Lower leg skin (tissue), 4 donors: ENCODE data around the gene CAMP. TPM values are rescaled to one million over a fixed set of nuclear protein-coding genes. Genes with fewer than 3 reads are reported as not detected.

Source experiments
- DNase-seq, 2 donors: peaks; one replicate each; pipeline ENCODE4 v3.0.0-alpha.2; 2019; ENCODE audit warnings: low spot score in 2 of 2
- H3K4me3 ChIP-seq: fragments of 200-600 bp; sonication (generic); 2 replicates; pipeline ENCODE4 v1.5.1; 2017; ENCODE audit warnings: mild to moderate bottlenecking, low read depth; ENCODE audit not compliant: poor library complexity, severe bottlenecking
- POLR2A ChIP-seq, 2 donors: fragments of 450-650 bp; IDR thresholded peaks; one replicate each; pipeline ENCODE4 v1.6.1; 2016 to 2017; ENCODE audit warnings: antibody characterized with exemption in 2 of 2, mild to moderate bottlenecking in 1 of 2, moderate library complexity in 1 of 2
- WGBS, 2 donors: methylation state at CpG; one replicate each; pipeline ENCODE4 v1.1.5; 2018; 5-methylcytosine and 5-hydroxymethylcytosine counted together
- intact Hi-C: fragments of 100-400 bp; cut with DNase I; formaldehyde crosslinking; loops from one replicate; pipeline ENCODE4 v1.15.0; 2023; ENCODE audit warnings: low total_unique reads
- total RNA-seq, 4 donors: library from RNA; depleted of rRNA; stranded (reverse); fragments of >200 nt; gene quantifications; one replicate each; pipeline ENCODE4 v1.1.0, GENCODE V29; 2016
- TF ChIP-seq, protein P1 (sequence below), 3 donors: fragments of 450-650 bp; IDR thresholded peaks; one replicate each; pipeline ENCODE4 v1.5.1; 2016; ENCODE audit warnings: antibody characterized with exemption in 3 of 3, mild to moderate bottlenecking in 3 of 3, moderate library complexity in 2 of 3

Gene CAMP
- total RNA-seq, 4 donors from 2014 or later: 1.1 TPM; not detected in 3

DNA sequence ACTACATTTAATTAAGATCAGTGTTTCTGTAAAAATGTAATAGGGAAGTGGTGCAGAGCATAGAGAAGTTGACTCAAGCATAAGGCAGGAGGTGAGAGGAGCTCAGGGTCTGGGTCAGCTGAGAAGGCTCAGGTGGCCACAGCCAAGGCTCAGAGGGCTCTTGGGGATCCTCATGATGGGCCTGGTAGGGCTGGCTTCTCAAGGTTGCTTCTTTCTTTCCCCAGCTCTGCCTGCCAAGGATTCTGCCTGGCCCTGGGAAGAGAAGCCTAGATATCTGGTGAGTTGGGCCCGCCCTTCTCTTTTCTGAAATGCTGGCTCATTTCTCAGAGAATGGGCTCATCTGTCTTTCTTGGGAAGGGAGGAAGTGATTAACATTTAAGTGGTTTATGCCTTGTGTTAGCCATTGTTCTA, 24.1 kb downstream of the CAMP start:
- TF ChIP-seq POLR2A (IDR thresholded peaks at IDR 0.05): no peak
- TF ChIP-seq, protein P1, sequence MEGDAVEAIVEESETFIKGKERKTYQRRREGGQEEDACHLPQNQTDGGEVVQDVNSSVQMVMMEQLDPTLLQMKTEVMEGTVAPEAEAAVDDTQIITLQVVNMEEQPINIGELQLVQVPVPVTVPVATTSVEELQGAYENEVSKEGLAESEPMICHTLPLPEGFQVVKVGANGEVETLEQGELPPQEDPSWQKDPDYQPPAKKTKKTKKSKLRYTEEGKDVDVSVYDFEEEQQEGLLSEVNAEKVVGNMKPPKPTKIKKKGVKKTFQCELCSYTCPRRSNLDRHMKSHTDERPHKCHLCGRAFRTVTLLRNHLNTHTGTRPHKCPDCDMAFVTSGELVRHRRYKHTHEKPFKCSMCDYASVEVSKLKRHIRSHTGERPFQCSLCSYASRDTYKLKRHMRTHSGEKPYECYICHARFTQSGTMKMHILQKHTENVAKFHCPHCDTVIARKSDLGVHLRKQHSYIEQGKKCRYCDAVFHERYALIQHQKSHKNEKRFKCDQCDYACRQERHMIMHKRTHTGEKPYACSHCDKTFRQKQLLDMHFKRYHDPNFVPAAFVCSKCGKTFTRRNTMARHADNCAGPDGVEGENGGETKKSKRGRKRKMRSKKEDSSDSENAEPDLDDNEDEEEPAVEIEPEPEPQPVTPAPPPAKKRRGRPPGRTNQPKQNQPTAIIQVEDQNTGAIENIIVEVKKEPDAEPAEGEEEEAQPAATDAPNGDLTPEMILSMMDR (IDR thresholded peaks at IDR 0.05): no peak
- DNase-seq: peak in 1 of 2 donors; percentile 86
- intact Hi-C loops: no loop called here
- no peak overlapping the region for H3K4me3 ChIP-seq
- WGBS, 2 donors: 36 to 59% methylated on average over 1 of the region's 1 CpG

DNA sequence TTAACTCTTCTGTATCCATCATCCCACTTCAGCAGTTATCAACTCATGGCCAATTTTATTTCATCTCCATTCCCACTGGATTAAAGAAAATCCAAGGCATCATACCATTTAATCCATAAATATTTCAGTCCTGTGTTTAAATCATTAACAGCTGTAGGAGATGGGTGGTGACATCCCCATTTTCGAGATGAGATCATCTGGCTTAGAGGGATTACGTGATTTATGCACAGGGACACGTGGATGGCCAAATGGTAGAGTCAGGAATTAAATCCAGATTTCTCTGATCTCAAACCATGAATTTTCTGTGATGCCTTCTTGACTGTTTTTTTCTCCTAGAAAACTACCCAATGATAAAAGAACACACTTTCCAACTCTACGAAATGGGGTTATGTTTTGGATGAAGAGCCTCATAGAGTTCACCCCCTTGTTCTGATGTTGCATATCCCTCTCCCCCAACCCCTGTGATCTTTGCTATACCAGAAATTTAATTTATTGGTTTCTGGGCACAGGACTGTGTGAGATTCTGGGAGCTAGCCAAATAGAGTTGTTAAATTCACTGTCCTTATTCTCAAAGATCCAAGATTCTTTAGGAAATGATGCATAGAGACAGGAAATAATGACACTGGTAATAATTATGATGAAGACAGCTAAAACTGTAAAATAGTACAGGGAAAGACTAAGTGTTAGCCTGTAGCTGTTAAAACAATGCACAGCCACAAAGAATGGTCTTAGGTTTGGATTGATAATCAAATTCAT, 25.0 kb downstream of the CAMP start:
- TF ChIP-seq, protein P1 (IDR thresholded peaks at IDR 0.05): no peak
- TF ChIP-seq POLR2A (IDR thresholded peaks at IDR 0.05): no peak
- 66 to 67% methylated on average over 4 of the region's 4 CpGs for WGBS, 2 donors
- intact Hi-C loops: no loop called here
- H3K4me3 ChIP-seq: no peak overlapping the region
- DNase-seq: no peak

DNA sequence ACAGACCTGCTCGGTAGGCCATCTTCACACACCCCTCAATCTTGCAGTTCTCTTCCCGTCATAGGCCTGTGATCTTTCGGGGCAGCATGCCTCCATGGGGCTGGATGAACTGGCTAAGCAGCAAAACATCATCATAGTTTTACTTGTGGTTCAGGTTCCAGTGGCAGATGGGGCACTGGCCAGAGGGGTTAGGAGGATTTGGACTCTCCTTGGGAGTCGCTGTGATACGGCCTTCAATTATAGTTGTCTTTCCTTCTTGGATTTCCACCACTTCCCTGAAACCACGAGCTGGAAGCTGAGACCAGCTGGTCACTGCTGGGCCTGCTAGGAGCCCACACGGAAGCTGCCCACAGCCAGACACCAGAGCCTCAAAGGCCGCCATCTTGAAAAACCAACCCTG, 33.3 kb downstream of the CAMP start:
- no peak overlapping the region for H3K4me3 ChIP-seq
- 86 to 91% methylated on average over 8 of the region's 8 CpGs for WGBS, 2 donors
- intact Hi-C loops: no loop called here
- TF ChIP-seq POLR2A (IDR thresholded peaks at IDR 0.05): no peak
- TF ChIP-seq, protein P1 (IDR thresholded peaks at IDR 0.05): no peak
- peak in 1 of 2 donors; percentile 12 for DNase-seq

DNA sequence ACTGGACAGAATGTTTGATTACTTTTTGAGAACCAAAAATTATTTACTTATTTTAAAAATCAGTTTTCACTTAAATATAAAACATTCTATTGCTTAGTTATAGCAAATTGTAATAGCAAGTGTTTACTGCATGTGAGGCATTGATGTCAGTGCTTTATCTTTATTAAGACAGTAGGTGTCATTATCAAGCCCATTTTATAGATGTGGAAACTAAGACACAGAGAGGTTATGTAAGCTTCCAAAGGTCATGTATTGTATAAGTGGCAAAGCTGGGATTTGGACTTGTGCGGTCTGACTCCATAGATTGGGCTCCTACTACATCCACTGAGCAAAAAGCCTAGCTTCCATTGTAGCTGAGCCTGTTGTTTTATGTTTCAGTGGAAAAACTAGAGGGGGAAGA, 35.2 kb downstream of the CAMP start:
- no peak for DNase-seq
- WGBS, 2 donors: 95 to 100% methylated on average over 1 of the region's 1 CpG
- TF ChIP-seq POLR2A (IDR thresholded peaks at IDR 0.05): no peak
- TF ChIP-seq, protein P1 (IDR thresholded peaks at IDR 0.05): no peak
- intact Hi-C loops: no loop called here
- no peak overlapping the region for H3K4me3 ChIP-seq

DNA sequence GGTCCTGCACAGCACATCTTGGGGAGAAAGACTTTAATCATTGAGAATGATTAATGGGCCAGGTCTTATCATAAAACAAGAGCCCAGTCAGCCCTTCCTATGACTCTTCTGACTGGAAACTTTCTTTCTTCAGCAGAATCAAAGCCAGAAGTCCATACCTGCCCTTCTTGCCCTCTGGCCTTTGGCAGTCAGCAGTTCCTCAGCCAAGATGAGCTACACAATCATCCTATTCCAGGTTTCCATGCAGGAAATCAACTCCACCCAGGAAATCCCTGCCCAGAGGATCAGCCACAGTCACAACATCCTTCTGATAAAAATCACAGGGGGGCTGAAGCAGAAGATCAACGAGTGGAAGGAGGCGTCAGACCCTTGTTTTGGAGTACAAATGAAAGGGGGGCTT, 44.5 kb downstream of the CAMP start:
- WGBS, 2 donors: 35 to 36% methylated on average over 2 of the region's 2 CpGs
- no peak overlapping the region for H3K4me3 ChIP-seq

More for the DNA sequence above, 44.5 kb downstream of the CAMP start:
- no peak for DNase-seq
- TF ChIP-seq, protein P1 (IDR thresholded peaks at IDR 0.05): no peak
- no peak for TF ChIP-seq POLR2A (IDR thresholded peaks at IDR 0.05)
- intact Hi-C loops: no loop called here
